MCF 10A (cell line): ENCODE results near the gene ANO6. TPM values are rescaled to one million over a fixed set of nuclear protein-coding genes. Genes with fewer than 3 reads are reported as not detected.
A peak's percentile ranks its signal among the peaks of the same experiment; 100 is the strongest.

Experiments used
- BruUV-seq: library from RNA; stranded (reverse); fragments of 400-500 nt; replicated peaks from 2 replicates; lab custom pipeline; 2021; lab: Mats Ljungman, UMichigan
- CTCF ChIA-PET: fragments of 300-600 bp; sonication (Branson Sonifier 250); formaldehyde crosslinking; extraction: SDS; loops from one replicate; lab custom pipeline; 2021; ENCODE audit warnings: antibody characterized with exemption, inconsistent platforms; lab: Yijun Ruan, JAX
- POLR2A ChIA-PET: fragments of 300-600, 350-650 bp; sonication (Branson Sonifier 250); formaldehyde crosslinking; extraction: SDS; loops from one replicate; lab custom pipeline; 2020; ENCODE audit warnings: antibody characterized with exemption, inconsistent platforms; lab: Yijun Ruan, JAX
- DNase-seq: peaks from one replicate; pipeline ENCODE4 v3.0.0-alpha.2; 2018; ENCODE audit not compliant: unreplicated experiment
- H3K27ac Mint-ChIP-seq: one replicate; pipeline ENCODE4 v1.8.0; 2022; ENCODE audit warnings: mild to moderate bottlenecking, low read depth, mixed read lengths; ENCODE audit not compliant: unreplicated experiment
- H3K27me3 Mint-ChIP-seq: one replicate; pipeline ENCODE4 v1.8.0; 2022; ENCODE audit warnings: mixed read lengths; ENCODE audit not compliant: insufficient read depth, unreplicated experiment
- H3K36me3 Mint-ChIP-seq: one replicate; pipeline ENCODE4 v1.8.0; 2022; ENCODE audit warnings: mild to moderate bottlenecking, moderate library complexity, mixed read lengths; ENCODE audit not compliant: insufficient read depth, unreplicated experiment
- H3K4me1 Mint-ChIP-seq: one replicate; pipeline ENCODE4 v1.8.0; 2022; ENCODE audit warnings: mixed read lengths; ENCODE audit not compliant: insufficient read depth, unreplicated experiment
- H3K4me3 Mint-ChIP-seq: one replicate; pipeline ENCODE4 v1.8.0; 2022; ENCODE audit warnings: mild to moderate bottlenecking, moderate library complexity, mixed read lengths; ENCODE audit not compliant: unreplicated experiment
- H3K9me3 Mint-ChIP-seq: one replicate; pipeline ENCODE4 v1.8.0; 2022; ENCODE audit warnings: mixed read lengths; ENCODE audit not compliant: unreplicated experiment
- intact Hi-C: fragments of 100-400 bp; cut with micrococcal nuclease; formaldehyde crosslinking; loops from 2 replicates; pipeline ENCODE4 v1.14.1; 2022
- total RNA-seq: library from RNA; stranded (reverse); gene quantifications from 2 replicates; pipeline ENCODE4 v1.2.3, GENCODE V29; 2022
- TF ChIP-seq, protein P1 (sequence below): fragments of 200-600 bp; IDR thresholded peaks from one replicate; pipeline ENCODE4 v1.8.0; 2022; ENCODE audit warnings: antibody characterized with exemption, mild to moderate bottlenecking; ENCODE audit not compliant: unreplicated experiment

The ANO6 gene
- total RNA-seq, 1 experiment from 2014 or later = 25.4 TPM

DNA sequence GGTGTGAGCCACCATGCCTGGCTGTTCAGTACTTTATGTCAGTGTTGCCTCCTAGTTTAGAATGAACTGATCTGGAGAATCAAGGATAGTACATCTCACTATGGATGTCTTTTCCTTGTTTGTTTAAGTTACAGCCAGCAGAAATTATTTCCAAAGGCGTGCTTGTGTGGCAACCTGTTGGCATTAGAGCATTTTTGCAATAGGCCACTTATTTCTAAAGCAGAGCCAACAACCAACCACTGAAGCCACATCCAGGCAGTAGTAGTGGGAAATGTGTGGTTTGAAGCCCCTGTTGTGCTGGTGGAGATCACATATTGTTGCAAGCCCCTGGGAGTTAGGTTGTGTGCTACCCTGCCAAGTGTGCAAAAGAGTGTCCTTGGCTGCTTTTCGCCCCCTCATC lies 3.7 kb downstream of the ANO6 start:
- Mint-ChIP-seq H3K4me1 (peaks cover 32% of the 10 kb centered on the region), H3K9me3 (no peaks in the 10 kb centered on the region), H3K27ac (peak overlapping the region; percentile 47), H3K4me3 (no peak overlapping the region), H3K27me3 (no peaks in the 10 kb centered on the region), H3K36me3 (peaks cover 10% of the 10 kb centered on the region)
- POLR2A ChIA-PET = interaction anchor here (0.6 to 11.2 kb wide), 9 partner anchors 10 to 509 kb away, joined by 3 to 192 read pairs (median 4); partner anchors contain the start of gene ARID2
- TF ChIP-seq, protein P1, sequence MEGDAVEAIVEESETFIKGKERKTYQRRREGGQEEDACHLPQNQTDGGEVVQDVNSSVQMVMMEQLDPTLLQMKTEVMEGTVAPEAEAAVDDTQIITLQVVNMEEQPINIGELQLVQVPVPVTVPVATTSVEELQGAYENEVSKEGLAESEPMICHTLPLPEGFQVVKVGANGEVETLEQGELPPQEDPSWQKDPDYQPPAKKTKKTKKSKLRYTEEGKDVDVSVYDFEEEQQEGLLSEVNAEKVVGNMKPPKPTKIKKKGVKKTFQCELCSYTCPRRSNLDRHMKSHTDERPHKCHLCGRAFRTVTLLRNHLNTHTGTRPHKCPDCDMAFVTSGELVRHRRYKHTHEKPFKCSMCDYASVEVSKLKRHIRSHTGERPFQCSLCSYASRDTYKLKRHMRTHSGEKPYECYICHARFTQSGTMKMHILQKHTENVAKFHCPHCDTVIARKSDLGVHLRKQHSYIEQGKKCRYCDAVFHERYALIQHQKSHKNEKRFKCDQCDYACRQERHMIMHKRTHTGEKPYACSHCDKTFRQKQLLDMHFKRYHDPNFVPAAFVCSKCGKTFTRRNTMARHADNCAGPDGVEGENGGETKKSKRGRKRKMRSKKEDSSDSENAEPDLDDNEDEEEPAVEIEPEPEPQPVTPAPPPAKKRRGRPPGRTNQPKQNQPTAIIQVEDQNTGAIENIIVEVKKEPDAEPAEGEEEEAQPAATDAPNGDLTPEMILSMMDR = no peak
- BruUV-seq = no TSS peak
- CTCF ChIA-PET = interaction anchor here (0.6 to 2.5 kb wide), 11 partner anchors 13 to 772 kb away, joined by 3 to 10 read pairs (median 4); no protein-coding TSS in a partner anchor
- intact Hi-C loops = no loop called here
- peak; percentile 54 for DNase-seq

DNA sequence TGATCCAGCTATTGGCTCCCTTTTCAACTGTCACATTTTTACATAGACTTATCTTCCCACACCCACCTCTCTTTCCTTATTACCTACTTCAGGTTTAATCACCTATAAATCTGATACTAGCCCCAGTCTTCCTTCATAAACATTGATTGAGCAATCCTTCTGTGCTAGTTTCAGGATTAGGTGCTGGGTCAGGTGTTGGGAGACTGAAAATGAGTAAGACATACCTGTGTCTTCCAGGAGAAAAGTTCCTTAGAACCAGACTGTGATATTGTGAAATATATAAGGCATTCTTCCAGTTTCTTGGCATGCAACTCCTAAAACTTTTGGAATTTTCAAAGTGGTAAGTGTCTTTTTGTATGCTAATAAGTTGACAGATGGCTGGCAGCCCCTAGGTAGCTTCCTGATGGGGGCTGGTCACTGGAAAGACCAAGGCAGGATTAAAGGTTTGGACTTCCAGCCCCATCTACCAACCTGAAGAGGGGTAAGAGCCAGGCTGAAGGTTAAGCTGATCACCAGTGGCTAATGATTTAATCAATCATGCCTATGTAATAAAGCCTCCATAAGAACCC lies 4.6 kb downstream of the ANO6 start:
- peaks cover 30% of the 10 kb centered on the region for H3K4me1 Mint-ChIP-seq
- no peaks in the 10 kb centered on the region for H3K9me3 Mint-ChIP-seq
- TF ChIP-seq, protein P1 = no peak
- H3K27ac Mint-ChIP-seq = peak overlapping the region; percentile 47
- ChIA-PET CTCF (interaction anchor here (1.1 to 2.5 kb wide), 5 partner anchors 12 to 168 kb away, joined by 3 to 10 read pairs (median 4); no protein-coding TSS in a partner anchor), POLR2A (interaction anchor here (0.7 to 11.2 kb wide), 8 partner anchors 9 to 508 kb away, joined by 3 to 192 read pairs (median 5); partner anchors contain the start of gene ARID2)
- peak; percentile 89 for DNase-seq
- H3K36me3 Mint-ChIP-seq = peaks cover 6% of the 10 kb centered on the region
- H3K4me3 Mint-ChIP-seq = no peak overlapping the region
- BruUV-seq = no TSS peak
- no peaks in the 10 kb centered on the region for H3K27me3 Mint-ChIP-seq
- intact Hi-C loops = no loop called here

DNA sequence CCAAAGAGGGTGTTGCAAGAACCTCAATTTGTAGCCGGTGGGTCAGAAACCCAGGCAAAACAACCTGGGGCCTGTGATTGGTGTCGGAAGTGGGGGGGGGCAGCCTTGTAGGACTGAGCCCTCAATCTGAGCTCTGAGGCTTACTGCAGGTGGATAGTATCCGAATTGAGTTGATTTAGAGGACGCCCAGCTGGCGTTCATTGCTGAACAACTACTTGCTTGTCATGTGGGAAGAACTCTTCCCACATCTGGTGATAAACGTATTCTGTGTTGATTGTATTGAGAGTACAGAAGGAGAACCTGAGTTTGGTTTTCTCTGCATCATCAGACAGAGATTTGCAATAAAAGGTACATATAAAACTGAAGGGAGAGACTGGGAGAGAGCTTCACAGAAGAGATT lies 5.1 kb downstream of the ANO6 start:
- no peak for DNase-seq
- intact Hi-C loops = no loop called here
- no peaks in the 10 kb centered on the region for H3K27me3 Mint-ChIP-seq
- TF ChIP-seq, protein P1 = no peak
- H3K27ac Mint-ChIP-seq = no peak overlapping the region
- peaks cover 5% of the 10 kb centered on the region for H3K36me3 Mint-ChIP-seq
- BruUV-seq = no TSS peak
- no peaks in the 10 kb centered on the region for H3K9me3 Mint-ChIP-seq
- CTCF ChIA-PET = interaction anchor here (0.7 to 2.5 kb wide), 6 partner anchors 9 to 50 kb away, joined by 3 to 10 read pairs (median 4); no protein-coding TSS in a partner anchor
- H3K4me1 Mint-ChIP-seq = peaks cover 30% of the 10 kb centered on the region
- H3K4me3 Mint-ChIP-seq = no peak overlapping the region
- POLR2A ChIA-PET = interaction anchor here (0.7 to 11.2 kb wide), 5 partner anchors 9 to 508 kb away, joined by 3 to 192 read pairs (median 8); partner anchors contain the start of gene ARID2

DNA sequence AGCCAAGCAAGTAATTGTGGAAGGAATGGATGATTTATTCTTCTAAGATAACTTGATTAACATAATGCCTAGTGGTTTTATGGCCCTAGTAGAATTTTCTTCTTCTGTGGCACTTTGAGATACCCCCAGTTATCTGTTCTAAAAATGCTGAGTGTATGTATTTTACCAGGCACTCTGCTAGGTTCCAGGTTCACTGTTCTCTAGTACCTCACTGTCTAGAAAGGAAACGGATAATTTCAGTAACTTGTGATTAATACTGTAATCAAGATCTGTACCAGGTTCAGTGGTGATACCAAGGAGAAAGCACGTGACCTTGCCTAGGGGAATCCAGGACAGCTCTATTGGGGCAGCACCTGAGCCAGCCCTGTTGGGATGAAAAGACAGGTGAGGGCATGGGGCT lies 8.0 kb downstream of the ANO6 start:
- ChIA-PET POLR2A (interaction anchor here (1.3 kb wide), 1 partner anchor 9 kb away, joined by 4 read pairs; no protein-coding TSS in a partner anchor), CTCF (no interaction called here)
- Mint-ChIP-seq H3K9me3 (no peaks in the 10 kb centered on the region), H3K36me3 (no peaks in the 10 kb centered on the region), H3K27ac (no peak overlapping the region), H3K4me3 (no peak overlapping the region), H3K27me3 (no peaks in the 10 kb centered on the region), H3K4me1 (peaks cover 21% of the 10 kb centered on the region)
- no TSS peak for BruUV-seq
- TF ChIP-seq, protein P1 = no peak
- DNase-seq = no peak
- intact Hi-C loops = no loop called here
